NK-92 (cell line): ENCODE data around the gene LINGO1.

ENCODE experiments used
- DNase-seq: peaks from one replicate; lab custom pipeline; 2025; ENCODE audit not compliant: unreplicated experiment; lab: John Stamatoyannopoulos, UW

Gene LINGO1

DNA sequence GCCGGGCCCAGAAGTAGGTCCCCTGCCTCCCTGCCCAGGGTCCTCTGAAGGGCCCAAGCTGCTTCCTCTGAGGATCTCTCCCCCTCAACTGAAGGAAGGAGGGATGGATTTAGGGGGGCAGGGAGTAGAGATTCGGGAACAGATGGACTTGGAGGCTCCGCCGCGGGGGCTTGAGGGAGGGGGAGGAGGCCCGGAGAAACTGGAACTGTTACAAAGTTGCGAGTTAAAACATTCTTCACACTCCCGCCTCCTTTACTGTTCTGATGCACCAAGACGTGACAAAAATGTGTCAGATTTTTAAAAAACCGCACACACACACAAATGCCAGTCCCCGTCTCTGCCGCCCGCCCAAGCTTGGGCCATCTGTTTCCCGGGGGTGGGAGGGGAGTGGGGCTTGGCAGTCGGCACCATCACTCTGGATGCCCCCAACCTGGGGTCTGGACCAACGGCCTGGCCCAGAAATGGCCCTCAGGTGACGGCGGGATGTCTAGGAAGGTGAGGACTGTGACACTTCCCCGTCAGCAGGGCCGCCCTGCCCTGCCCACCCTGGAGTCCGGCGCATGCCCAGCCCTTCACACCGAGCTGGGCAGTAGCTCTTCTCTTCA is 25.0 kb upstream of the LINGO1 start:
- DNase-seq, result no peak

GRCh38 chr15:77656294-77656693 is 23.6 kb upstream of the LINGO1 start:
- DNase-seq, result no peak

- DNase-seq, result no peak
Measured at GRCh38 chr15:77654975-77655374, 22.3 kb upstream of the LINGO1 start.

- DNase-seq, result no peak
Measured at GRCh38 chr15:77653832-77654480, 21.2 kb upstream of the LINGO1 start.

- no peak for DNase-seq
Measured at GRCh38 chr15:77650265-77650664, 17.6 kb upstream of the LINGO1 start.

DNA sequence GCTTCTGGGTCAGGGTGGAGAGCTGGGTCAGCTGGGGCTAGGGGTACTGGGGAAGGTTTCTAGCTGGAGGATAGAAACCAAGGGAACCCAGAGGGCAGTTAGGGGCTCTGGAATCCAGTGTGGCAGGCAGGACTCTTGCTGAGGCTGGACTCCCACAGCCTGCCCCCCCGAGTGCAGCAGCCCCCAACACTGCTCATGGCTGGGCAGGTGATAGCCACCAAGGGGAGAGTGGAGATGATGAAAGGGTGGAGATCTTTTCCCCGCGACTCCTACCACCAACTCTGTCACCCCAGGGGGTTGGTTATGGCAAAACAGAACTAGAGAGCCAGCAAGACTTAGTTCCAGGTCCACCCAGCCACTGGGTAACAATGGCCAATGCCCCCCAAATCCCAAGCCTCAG is 16.9 kb upstream of the LINGO1 start:
- no peak for DNase-seq

- no peak for DNase-seq
Measured at GRCh38 chr15:77649017-77649416, 16.3 kb upstream of the LINGO1 start.

DNA sequence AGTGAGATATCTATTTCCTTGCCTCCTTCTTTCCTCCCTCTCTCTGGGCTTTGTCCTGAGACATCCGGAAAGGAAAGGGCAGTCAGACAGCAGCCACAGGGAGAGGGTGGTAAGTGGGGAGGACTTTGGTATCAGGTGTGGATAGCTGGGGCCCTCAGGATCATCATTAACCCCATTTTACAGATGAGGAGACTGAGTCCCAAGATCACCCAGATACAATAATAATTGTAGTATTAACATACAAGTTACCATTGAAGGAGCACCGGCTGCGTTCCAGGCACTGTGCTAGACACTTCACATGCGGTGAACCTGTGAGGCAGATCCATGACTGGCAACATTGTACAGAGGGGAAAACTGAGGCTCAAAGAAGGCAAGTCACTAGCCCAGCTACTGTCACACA is 15.2 kb upstream of the LINGO1 start:
- no peak for DNase-seq

- no peak for DNase-seq
Measured at GRCh38 chr15:77646104-77646694, 13.5 kb upstream of the LINGO1 start.

GRCh38 chr15:77645602-77646001 is 12.9 kb upstream of the LINGO1 start:
- no peak for DNase-seq

DNA sequence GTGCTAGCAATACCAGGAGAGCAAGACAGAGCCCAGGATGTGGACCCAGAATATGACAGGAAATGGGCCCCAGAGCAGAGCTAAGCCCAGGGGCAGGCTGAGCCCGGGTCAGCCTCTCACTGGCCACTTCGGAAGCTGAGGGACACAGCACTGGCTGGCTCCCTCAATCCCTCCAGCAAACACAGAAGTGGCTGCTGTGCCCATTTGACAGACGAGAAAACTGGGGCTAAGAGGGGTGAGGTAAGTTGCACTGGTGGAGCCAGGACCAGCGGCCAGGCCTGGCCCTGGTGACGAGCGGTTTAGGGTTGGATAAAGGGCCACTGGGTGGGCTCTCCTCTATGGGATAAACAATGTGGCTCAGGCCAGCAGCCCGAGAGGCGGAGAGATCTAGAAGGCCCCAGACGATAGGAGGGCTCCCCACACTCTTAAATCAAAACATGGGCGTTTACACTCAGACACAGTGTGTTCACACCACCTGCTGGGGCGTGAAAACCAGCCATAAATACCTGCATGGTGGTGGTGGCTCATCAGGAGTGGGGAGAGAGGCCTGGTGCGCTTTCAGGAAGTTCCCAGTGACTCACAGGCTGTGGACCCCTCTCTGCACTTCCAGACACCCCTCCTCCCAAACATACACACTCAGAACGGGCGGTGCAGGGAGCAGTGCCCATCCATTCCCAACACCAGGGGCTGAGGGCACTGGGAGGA is 12.0 kb upstream of the LINGO1 start:
- DNase-seq, result no peak

DNA sequence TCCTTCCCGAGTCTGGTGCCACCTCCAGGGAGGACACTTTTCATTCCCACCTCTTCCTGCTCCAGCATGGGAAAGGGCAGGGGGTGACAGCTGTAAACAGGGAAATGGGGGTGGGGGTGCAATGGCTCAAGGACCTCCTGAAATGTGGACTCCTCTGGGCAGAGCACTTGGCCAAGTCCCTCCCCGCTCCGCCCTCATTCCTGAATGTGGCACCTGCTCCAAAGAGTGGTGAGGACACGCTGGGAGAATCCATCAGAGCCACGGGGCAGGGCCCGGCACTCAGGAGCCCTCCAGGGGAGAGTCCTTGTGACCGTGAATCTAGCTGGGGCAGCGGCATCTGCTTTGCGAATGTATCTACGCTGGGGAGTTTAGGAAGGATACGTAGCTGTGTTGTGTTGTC is 11.1 kb upstream of the LINGO1 start:
- DNase-seq, result no peak

- DNase-seq, result no peak
Measured at GRCh38 chr15:77642793-77643430, 10.2 kb upstream of the LINGO1 start.

DNA sequence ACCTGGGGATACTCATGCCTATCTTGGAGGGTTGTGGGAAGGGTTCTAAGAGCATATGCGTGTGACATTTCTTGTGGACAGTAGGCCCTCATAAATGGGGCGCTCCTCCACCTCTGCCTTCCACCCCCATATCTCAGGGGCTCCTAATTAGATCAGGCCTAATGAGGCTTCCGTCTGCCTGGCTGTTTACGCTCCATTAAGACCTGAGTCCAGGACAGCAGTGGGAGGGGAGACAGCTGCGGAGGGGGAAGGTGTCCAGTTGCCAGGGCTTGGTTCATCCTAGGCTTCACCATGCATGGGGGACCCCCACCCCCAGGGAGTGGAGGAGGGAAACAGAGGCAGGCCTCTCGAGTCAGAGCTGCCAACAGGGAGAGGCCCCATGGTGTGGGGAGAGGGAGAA is 9.3 kb upstream of the LINGO1 start:
- DNase-seq, result no peak

GRCh38 chr15:77640615-77641014 is 7.9 kb upstream of the LINGO1 start:
- DNase-seq, result no peak

GRCh38 chr15:77639431-77639830 is 6.7 kb upstream of the LINGO1 start:
- no peak for DNase-seq

DNA sequence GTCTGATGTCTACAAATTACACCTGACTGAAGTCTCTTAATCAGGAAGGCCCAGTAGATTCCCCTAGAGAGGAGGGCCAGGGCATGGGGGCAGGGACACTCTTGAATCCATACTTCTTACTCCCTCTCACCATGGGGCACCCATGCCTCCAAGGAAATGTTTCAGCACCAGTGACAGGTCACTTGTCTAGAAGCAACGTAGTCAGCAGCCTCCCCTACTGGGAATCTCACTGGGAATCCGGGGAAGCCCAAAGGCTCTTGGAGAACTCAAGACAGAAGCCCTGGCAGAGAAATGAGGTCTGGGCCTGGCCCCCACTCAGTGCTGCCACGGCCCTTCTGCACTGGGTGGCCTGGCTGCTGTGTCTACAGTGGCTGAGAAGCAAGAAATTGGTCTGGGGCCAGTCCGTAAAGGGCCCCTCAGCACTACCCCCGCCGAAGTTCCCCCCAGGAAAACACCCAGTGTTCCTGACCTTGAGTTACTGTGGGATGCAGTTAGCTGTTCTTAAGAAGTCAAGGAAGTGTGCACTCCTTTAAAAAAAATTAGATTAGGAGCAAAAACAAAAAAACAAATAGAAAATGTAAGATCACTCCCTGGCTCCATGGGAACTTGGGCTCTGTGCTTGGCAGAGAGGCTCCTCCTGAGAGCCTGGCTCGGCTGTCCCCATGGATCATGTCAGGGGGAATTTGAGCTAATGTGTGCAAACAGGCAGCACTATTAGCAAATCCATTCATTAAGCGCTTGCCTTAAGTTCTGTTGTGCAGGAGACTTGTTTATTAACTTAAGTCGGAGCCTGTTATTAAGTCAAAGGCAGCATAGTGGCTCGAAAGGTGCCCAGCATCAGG is 5.4 kb upstream of the LINGO1 start:
- DNase-seq, result no peak

GRCh38 chr15:77636209-77636608 is 3.5 kb upstream of the LINGO1 start:
- no peak for DNase-seq

DNA sequence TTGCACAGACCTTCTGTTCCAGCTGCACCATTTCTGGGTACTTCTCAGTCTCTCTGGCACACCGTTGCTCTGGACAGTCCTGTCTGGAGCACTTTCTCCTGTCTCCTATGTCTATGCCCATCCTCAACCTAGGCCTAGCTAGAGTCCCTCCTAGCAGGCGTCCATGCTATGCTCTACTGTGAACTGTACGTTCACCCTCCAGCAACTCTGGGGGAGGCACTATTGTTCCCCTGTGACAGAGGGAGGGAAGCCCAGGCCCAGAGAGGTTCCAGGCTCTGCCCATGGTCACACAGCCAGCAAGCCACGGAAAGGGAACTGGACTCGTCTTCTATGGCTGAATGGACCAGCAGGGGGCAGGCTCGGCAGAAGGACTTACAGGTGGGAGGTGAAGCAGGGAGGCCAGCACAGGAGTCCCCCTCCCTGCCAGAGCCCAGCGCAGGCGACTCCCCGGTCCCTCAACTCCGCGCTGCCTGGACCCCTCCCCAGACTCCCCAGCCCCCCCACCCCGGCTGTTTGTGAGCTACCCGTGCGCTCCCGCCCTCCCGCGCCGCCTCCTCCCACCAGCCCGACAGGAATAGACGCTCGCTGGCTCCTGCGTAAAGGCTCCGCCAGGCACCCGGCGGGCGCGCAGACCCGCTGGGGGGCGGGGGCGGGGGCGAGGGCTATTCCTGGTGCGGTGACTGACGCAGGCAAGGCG is 1.7 kb upstream of the LINGO1 start:
- DNase-seq, result no peak

- no peak for DNase-seq
Measured at GRCh38 chr15:77633913-77634265, 1.2 kb upstream of the LINGO1 start.
